Measurements from ENCODE around the gene CBY1.

Gene CBY1

DNA sequence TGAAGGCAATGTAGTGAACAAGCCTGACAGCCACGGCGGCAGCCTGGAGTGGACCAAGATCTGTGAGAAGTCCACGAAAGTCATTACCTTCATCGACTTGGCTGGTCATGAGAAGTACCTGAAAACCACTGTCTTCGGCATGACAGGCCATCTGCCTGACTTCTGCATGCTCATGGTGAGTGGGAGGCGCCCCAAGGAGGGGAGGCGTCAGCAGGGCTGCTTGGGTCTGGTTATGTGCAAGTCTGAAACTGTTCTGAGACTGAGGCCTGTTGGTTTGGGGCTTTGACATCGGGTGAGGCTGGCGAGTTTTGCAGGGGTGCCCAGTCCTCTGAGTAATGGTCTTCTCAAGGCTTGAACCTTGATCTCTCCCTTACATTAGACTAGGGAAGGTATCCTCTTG is 60.4 kb downstream of the CBY1 start:
- no peak for DNase-seq (ENCODE audit: insufficient read length, low spot score)
- peak; percentile 50 for FAIRE-seq
- TF ChIP-seq TAF1 (IDR thresholded peaks at IDR 0.05; ENCODE audit: low read depth, low read length) (no peak), POLR2A (IDR thresholded peaks at IDR 0.05; ENCODE audit: low read depth, low read length) (no peak), POLR2AphosphoS5 (IDR thresholded peaks at IDR 0.05; ENCODE audit: low read depth, low read length) (no peak), POU2F2 (IDR thresholded peaks at IDR 0.05; ENCODE audit: low read depth, low read length) (no peak), SPI1 (IDR thresholded peaks at IDR 0.05; ENCODE audit: low read depth, low read length) (no peak), PAX5 (IDR thresholded peaks at IDR 0.05; ENCODE audit: insufficient read depth, low read length, severe bottlenecking) (no peak)

DNA sequence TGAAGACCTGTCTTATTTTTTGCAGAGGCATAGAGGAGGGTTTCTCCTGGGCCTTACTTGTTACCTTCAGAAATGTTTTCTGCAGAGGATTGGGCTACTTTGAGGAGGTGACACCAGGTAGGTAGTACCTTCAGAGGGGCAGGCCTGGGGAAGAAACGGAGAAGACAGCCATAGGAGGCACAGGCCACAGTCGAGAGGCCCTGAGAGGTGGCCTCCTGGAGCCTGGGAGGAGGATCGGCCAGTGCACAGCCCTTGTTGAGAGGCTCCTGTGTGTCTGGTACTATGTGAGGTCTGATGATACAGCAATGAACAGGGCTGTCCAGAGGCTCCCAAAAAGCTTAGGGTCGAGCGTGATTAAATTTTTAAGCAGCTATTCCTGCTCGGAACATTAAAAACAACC is 60.8 kb downstream of the CBY1 start:
- FAIRE-seq (no peak), DNase-seq (ENCODE audit: insufficient read length, low spot score) (no peak)
- no peak for TF ChIP-seq TAF1 (IDR thresholded peaks at IDR 0.05; ENCODE audit: low read depth, low read length)
- no peak for TF ChIP-seq POLR2A (IDR thresholded peaks at IDR 0.05; ENCODE audit: low read depth, low read length)
- TF ChIP-seq PAX5 (IDR thresholded peaks at IDR 0.05; ENCODE audit: insufficient read depth, low read length, severe bottlenecking): no peak
- TF ChIP-seq POLR2AphosphoS5 (IDR thresholded peaks at IDR 0.05; ENCODE audit: low read depth, low read length): no peak
- no peak for TF ChIP-seq SPI1 (IDR thresholded peaks at IDR 0.05; ENCODE audit: low read depth, low read length)
- no peak for TF ChIP-seq POU2F2 (IDR thresholded peaks at IDR 0.05; ENCODE audit: low read depth, low read length)

DNA sequence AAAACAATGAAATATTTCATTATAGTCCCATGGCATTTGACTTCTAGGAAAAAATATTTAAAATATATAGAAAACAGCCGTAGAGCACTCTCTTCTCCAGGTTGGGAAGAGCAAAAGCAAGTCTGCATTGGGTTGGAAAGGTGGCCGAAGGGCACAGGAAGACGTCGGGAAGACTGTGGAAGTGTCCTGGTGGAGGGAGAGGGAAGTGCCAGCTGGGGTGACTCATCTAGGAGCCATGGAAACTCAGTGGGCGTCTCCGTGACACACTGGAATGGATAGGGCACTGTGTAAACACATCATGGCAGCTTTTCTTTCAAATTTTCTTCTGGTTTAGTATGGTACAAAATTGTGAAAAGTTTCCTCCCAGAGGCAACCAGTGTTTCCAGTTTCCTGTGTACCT is 62.0 kb downstream of the CBY1 start:
- TF ChIP-seq POU2F2 (IDR thresholded peaks at IDR 0.05; ENCODE audit: low read depth, low read length) (no peak), POLR2A (IDR thresholded peaks at IDR 0.05; ENCODE audit: low read depth, low read length) (no peak), POLR2AphosphoS5 (IDR thresholded peaks at IDR 0.05; ENCODE audit: low read depth, low read length) (no peak), PAX5 (IDR thresholded peaks at IDR 0.05; ENCODE audit: insufficient read depth, low read length, severe bottlenecking) (no peak), SPI1 (IDR thresholded peaks at IDR 0.05; ENCODE audit: low read depth, low read length) (no peak), TAF1 (IDR thresholded peaks at IDR 0.05; ENCODE audit: low read depth, low read length) (no peak)
- DNase-seq (ENCODE audit: insufficient read length, low spot score): no peak
- FAIRE-seq: no peak

DNA sequence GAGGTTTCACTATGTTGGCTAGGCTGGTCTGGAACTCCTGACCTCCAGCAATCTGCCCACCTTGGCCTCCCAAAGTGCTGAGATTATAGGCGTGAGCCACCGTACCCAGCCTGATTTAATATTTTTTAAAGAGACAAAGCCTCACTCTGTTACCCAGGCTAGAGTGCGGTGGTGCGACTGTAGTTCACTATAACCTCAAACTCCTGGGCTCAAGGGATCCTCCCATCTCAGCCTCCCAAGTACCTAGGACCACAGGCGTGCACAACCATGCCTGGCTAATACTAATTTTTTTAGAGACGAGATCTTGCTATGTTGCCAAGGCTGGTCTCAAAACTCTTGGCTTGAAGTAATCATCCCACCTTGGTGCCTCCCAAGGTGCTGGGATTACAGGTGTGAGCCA is 62.8 kb downstream of the CBY1 start:
- no peak for DNase-seq (ENCODE audit: insufficient read length, low spot score)
- TF ChIP-seq SPI1 (IDR thresholded peaks at IDR 0.05; ENCODE audit: low read depth, low read length) (no peak), POLR2AphosphoS5 (IDR thresholded peaks at IDR 0.05; ENCODE audit: low read depth, low read length) (no peak), POLR2A (IDR thresholded peaks at IDR 0.05; ENCODE audit: low read depth, low read length) (no peak), PAX5 (IDR thresholded peaks at IDR 0.05; ENCODE audit: insufficient read depth, low read length, severe bottlenecking) (no peak), POU2F2 (IDR thresholded peaks at IDR 0.05; ENCODE audit: low read depth, low read length) (no peak), TAF1 (IDR thresholded peaks at IDR 0.05; ENCODE audit: low read depth, low read length) (no peak)
- no peak for FAIRE-seq

DNA sequence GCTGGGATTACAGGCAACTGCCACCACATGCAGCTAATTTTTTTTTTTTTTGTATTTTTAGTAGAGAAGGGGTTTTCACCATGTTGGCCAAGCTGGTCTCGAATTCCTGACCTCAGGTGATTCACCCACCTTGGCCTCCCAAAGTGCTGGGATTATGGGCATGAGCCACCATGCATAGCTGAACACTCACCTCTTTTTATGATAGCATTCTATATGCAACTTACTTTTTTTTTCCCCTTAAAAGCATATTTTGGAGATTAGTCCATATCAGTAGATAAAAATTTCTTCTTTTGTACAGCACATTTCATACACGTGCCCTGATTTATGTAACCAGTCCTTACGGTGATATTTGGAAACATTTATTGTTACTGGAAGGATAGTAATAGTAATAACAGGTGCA is 63.9 kb downstream of the CBY1 start:
- TF ChIP-seq POLR2A (IDR thresholded peaks at IDR 0.05; ENCODE audit: low read depth, low read length) (no peak), POU2F2 (IDR thresholded peaks at IDR 0.05; ENCODE audit: low read depth, low read length) (no peak), PAX5 (IDR thresholded peaks at IDR 0.05; ENCODE audit: insufficient read depth, low read length, severe bottlenecking) (no peak), TAF1 (IDR thresholded peaks at IDR 0.05; ENCODE audit: low read depth, low read length) (no peak), POLR2AphosphoS5 (IDR thresholded peaks at IDR 0.05; ENCODE audit: low read depth, low read length) (no peak), SPI1 (IDR thresholded peaks at IDR 0.05; ENCODE audit: low read depth, low read length) (no peak)
- DNase-seq (ENCODE audit: insufficient read length, low spot score): no peak
- FAIRE-seq: no peak

DNA sequence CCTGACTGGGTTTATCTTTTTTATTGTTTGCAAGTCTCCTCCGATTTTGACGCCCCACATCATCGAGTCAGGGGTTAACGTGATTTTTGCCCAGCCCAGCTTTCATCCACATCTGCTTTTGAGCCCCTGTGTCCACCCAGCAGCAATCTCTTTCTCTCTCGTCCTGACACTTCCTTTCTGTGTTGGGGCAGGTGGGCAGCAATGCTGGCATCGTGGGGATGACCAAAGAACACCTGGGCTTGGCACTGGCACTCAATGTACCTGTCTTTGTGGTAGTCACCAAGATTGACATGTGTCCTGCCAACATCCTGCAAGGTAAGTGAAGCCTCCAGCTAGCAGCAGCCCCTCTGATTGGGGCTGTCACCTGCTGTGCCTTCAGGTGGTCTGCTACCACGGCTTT is 65.1 kb downstream of the CBY1 start:
- DNase-seq (ENCODE audit: insufficient read length, low spot score) (no peak), FAIRE-seq (no peak)
- no peak for TF ChIP-seq POLR2A (IDR thresholded peaks at IDR 0.05; ENCODE audit: low read depth, low read length)
- TF ChIP-seq POU2F2 (IDR thresholded peaks at IDR 0.05; ENCODE audit: low read depth, low read length): no peak
- no peak for TF ChIP-seq SPI1 (IDR thresholded peaks at IDR 0.05; ENCODE audit: low read depth, low read length)
- TF ChIP-seq TAF1 (IDR thresholded peaks at IDR 0.05; ENCODE audit: low read depth, low read length): no peak
- TF ChIP-seq PAX5 (IDR thresholded peaks at IDR 0.05; ENCODE audit: insufficient read depth, low read length, severe bottlenecking): no peak
- no peak for TF ChIP-seq POLR2AphosphoS5 (IDR thresholded peaks at IDR 0.05; ENCODE audit: low read depth, low read length)
